HS-5 (cell line): ENCODE data around the gene SPATA46.
"Not testable (repeated sequence)": the region's sequence is repeated elsewhere in the genome, so short reads cannot be mapped to it uniquely, and the experiment has no call there.

Experiments used
- DNase-seq: peaks from one replicate; pipeline ENCODE4 v3.0.0-alpha.2; 2012; ENCODE audit warnings: low read depth

Gene SPATA46, protein sequence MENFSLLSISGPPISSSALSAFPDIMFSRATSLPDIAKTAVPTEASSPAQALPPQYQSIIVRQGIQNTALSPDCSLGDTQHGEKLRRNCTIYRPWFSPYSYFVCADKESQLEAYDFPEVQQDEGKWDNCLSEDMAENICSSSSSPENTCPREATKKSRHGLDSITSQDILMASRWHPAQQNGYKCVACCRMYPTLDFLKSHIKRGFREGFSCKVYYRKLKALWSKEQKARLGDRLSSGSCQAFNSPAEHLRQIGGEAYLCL

DNA sequence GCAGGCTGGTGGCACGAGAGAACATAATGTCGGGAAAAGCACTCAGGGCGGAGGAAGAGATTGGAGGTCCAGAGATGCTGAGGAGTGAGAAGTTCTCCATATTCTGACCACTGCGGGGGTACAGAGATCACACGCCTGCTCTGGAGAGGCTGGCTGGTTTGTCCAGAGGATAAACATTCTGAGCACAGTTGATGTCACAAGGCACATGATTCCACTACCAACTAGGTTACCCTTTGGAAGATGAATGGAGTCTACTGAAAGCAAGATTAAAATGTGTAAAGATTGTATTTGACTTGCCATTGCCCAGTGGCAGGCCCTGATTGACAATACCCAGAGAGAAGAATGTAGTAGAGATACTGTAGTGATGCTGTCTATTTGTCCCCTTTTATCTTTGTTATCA is at the start of gene SPATA46:
Gene SPATA46, minus strand, starts transcription at position 164 of the 400 bp plus-strand sequence. Its CDS starts 64 bp downstream, at position 100.
- DNase-seq, result no peak

DNA sequence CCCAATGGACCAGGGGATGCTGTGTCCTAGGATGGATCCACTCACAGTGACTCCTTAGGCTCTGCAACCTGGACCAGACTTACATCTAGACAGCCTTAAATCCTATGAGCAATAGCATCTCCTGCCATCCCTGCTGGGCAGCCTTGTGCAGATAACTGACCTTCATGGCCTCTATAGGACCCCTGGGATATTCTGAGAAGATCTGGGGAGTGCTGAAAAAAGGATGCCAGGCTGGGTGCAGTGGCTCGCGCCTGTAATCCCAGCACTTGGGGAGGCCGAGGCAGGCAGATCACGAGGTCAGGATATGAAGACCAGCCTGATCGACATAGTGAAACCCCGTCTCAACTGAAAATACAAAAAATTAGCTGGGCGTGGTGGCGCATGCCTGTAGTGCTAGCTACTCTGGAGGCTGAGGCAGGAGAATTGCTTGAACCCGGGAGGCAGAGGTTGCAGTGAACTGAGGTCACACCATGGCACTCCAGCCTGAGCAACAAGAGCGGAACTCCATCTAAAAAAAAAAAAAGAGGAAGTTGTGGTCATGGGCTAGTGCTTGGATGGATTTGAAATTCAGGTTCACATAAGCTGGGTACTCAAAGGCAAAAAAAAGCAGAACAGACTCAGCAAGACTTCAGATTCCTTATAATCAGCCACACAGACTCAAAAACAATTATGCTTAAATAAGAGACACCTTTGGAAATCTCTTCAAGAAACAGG is 46.2 kb upstream of the SPATA46 start:
- no peak for DNase-seq

DNA sequence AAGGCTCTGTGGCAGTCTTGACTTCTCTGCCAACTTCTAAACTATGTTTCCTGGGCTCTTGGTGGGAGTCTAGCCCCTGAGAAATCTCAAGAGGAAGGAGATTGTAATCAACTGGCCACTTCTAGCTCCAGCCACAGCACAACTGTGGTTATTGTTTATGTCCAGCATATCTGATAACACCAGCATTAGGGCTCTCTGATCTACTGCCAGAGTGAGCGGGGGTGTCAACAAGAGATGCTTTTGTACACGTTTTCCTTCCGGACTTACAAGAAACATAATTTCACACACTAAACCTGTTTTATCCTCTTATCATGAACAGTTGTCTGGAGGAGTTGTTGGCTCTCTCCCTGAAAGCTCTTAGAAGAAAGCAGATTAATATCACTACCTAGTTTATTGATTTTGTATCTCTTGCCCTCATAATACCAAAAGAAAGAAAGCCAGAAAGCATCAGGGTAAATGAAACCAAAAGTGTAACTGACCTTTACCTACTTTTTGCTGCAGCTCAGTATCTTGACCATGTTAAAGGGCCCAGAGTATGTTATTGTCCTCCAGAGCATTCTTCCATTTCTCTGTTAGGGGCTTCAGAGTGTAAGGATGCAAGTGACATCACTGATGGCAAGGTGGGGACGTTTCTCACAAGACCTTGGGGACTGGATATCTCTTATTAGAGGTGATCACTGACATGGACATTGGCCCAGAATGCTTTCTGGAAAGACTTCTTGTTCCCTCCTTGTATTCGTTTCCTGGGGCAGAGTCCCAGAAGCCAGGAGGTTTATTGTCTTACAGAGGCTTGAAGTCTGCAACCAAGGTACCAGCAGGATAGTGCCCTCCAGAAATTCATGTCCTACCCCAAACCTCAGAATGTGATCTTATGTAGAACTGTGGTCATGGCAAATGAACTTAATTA is 44.9 kb upstream of the SPATA46 start:
- DNase-seq, result no peak

DNA sequence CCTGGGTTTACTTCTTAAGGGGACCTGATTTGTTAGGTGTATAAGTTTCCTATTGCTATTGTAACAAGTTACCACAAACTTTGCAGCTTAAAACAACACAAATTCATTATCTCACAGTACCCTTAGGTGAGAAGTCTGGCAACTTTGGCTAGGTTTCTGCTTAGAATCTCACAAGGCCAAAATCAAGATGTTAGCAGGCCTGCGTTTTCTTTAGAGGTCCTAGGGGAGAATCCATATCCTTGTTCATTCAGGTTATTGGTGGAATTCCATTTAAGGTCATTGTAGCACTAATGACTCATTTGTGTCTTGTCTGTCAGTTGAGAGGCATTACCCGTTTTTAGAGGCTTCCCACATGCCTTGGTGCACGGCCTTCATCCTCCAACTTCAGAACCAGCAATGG is 43.5 kb upstream of the SPATA46 start:
- DNase-seq, result no peak

DNA sequence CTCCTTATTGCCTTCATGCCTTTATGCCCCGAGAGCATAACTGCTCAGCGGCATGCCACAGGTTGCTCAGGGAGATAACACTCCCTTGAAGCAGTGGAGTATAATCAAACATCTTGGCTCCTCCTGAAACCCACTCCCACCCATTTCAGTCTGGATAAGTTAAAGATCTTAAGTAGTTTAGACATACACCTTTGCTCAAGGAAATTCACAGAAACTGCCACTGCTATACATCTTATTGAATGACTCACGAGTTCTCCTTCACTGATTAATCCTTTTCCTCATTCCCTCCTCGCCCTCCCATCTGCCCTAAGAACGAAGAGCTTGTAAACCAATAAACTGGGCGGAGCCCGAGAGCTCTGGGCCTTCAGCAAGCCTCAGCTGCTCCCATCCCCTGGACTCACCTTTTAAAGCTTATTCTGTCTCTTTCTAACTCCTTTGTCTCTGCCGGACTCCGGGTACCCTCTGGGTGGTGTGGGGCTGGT is 42.8 kb upstream of the SPATA46 start:
- DNase-seq, result not testable (repeated sequence)

DNA sequence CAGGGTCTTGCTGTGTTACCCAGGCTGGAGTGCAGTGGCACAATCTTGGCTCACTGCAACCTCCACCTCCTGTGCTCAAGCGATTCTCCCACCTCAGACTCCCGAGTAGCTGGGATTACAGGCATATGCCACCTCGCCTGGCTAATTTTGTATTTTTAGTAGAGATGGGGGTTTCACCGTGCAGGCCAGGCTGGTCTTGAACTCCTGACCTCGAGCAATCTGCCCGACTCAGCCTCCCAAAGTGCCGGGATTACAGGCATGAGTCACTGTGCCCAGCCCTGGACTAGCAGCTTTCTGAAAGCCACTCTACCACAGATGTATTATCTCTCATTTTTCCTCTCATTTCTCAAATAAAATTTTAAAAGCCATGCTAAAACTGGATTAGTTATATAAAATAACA is 41.9 kb upstream of the SPATA46 start:
- DNase-seq, result not testable (repeated sequence)

DNA sequence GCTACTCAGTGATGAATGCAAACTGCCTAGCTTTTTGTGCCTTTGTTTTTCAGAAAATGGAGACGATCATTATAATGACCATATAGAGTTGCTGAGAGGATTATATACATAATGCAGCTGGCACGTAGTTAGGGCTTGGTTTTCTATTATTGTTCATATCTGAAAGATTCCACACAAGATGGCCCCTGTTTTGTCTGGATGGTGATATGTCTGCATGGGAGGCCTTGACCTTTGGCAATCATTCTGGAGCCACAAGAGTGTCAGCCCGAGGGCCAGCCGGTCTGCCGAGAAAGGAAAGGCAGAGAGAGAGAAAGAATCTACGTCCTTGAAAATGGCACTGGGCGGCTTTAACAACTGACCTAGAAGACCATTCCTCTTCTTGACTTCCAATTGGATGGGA is 41.0 kb upstream of the SPATA46 start:
- DNase-seq, result no peak

DNA sequence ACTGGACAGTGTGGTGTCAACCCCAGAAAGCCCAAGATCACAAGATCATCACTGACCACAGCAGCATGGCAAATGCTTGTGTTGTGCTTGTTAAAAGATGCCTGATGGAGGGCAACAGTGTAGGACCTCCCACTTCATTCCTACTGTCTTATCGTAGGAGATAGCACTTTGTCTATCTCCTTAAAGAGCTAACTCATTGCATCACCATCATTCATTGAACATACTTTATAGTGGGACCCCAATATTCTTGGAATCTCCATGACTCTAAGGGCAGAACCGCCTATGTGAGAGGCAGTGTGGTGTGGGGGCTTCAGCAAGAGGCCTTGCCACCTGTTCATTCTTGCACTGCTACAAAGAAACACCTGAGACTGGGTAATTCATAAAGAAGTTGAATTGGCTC is 40.3 kb upstream of the SPATA46 start:
- no peak for DNase-seq

DNA sequence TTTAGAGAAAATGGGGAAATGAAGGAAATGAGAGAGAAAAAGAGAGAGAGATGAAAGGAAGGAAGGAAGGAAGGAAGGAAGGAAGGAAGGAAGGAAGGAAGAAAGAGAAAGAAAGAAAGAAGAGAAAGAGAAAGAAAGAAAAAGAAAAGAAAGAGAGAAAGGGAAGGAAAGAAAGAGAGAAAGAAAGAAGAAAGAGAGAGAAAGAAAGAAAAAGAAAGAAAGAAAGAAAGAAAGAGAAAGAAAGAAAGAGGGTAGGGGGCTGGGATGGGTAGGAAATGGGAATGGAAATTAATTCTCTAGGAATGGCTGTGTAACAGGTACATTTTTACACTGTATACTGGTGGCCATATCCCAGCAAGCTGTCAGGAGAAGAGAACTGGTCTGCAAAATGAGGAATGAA is 39.6 kb upstream of the SPATA46 start:
- no peak for DNase-seq

DNA sequence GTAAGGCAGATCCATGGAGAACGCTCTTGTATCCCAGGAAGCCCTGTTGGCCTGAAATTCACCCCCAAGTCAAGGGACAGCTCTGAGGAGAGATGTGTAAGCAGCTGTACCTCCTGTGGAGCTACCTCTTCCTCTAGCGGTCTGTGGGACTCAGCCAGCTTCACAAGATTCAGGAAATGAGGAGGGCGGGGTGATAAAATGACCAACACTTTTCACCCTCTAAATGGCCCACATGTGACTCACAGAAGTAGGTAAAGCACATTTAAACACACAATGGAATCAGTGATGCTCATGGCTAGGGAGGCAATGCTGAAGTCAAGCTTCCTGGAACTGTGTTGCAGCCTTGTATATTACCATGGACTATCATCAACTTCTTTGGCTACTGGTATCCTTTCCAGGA is 35.3 kb upstream of the SPATA46 start, which contains the start of gene SH2D1B:
Gene SH2D1B, minus strand, starts transcription at position 135 of the 400 bp plus-strand sequence. Its CDS starts 120 bp downstream, at position 15.
- no peak for DNase-seq

DNA sequence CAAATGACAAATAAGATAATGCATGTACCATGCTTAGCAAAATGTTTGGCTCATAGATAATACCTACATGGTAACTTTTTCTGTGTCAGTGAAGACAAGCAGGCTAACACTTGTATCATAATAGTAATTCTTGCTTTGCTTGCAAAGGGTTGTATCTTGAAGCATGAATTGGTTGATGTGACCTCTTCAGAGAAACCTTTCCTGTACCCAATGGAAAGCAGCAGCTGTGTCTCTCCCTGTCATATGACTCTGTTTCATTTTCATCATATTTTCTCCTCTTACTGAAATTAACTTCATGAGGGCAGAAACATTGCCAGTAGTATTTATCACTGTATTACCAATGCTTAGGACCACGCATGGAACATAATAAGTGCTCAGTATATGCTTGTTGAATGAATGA is 30.9 kb upstream of the SPATA46 start:
- DNase-seq, result no peak

DNA sequence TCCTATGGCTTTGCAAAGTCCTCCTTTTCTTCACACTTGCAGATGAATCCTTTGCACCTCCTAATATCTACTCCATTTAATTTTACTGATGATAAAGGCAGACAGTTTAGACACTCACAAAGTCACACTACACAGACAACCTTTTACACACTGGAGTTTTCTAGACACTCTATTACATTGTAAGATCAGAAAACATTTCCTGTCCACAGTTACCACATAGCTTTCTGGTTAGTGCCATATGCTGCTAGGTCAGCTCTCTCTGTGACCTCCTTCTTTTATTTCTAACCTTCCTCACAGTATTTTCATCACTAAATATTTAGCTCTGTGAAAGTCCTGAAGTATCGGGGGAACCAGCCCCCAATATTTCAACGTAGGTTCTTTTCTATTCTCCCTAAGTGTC is 30.2 kb upstream of the SPATA46 start:
- no peak for DNase-seq

DNA sequence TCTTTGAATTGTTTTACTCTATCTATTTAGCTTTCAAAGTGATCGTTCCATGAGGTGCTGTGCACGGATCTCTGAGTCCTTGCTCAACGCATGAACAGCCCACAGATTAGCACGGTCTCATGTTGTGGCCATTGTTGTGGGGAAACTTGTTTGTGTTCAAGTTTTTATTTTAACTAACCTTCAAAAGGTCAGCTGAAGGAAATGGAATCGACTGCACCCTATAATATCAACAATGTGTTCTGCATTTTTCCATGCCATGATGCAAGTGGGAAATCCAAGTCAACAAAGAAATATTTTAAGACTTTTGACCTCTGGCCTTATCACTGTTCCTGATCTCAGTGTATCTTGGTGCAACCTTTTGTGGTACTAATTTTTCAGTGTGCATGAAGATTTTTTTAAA is 29.1 kb upstream of the SPATA46 start:
- no peak for DNase-seq

DNA sequence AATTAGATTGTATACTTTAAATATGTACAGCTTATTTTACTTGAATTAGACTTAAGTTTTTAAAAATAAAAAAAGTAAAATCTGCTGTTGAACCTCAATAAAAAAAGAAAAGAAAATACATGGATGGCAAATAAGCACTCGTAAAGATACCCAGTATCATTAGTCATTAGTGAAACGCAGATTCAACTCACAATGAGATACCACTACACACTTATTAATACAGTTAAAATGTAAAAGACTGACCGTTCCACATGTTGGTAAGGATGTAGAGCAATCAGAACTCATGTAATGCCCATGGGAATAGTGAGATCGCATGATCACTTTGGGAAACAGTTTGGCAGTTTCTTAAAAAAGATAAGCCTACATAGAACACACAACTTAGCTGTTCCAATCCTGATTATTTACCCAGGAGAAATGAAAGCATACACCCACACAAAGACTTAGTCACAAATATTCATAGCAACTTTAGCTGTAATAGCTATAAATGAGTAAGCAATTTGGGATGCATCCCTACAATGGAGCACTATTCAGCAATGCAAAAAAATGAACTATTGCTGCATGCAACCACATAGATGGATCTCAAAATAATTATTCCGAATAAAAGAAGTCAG is 28.0 kb upstream of the SPATA46 start:
- DNase-seq, result peak; percentile 35

DNA sequence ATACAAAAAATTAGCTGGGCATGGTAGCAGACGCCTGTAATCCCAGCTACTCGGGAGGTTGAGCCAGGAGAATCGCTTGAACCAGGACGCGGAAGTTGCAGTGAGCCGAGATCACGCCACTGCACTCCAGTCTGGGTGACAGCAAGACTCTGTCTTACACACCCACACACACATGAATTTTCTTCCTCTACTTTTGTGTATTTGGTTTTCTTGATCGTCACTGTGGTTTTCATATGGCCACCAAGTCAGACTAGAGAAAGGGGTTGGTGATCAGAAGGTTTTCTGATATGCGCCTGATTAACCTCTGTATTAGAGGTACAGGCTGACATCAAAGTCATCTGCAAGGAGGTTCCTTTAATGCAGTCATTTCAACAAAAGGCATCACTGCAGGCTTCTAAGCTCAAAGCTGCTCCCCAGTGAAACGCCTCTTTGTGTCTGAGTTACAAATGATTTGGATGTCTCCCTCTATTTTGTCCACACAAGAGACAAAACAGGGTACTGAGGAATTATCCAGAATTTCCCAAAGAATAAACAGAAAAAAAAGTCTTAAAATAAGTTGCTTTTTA is 24.2 kb upstream of the SPATA46 start:
- DNase-seq, result no peak

DNA sequence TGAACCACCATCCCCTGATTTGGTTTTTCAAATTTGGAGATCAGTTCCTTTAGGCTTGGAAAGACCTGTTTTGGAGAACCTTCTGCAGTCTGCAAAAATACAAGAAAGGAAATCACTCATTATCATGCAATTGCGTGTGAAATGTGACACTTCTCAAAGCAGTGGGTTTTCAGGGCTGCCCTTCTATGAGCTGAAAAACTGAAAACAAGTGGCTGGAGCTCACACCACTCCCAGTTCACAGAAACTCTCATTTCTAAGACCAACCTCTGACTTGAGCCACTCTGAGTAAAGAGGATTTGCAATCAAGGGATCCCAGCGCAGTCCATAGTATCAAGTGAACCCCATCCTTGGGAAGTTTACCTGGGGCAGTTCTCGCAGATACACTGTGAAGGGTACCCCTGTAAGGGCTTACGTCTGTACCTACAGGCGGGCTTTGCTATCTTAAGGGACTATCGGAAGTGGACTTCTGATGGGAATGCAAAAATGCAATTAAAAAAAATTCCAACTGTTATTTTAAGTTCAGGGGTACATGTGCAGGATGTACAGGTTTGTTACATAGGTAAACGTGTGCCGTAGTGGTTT is 22.4 kb upstream of the SPATA46 start:
- DNase-seq, result no peak

DNA sequence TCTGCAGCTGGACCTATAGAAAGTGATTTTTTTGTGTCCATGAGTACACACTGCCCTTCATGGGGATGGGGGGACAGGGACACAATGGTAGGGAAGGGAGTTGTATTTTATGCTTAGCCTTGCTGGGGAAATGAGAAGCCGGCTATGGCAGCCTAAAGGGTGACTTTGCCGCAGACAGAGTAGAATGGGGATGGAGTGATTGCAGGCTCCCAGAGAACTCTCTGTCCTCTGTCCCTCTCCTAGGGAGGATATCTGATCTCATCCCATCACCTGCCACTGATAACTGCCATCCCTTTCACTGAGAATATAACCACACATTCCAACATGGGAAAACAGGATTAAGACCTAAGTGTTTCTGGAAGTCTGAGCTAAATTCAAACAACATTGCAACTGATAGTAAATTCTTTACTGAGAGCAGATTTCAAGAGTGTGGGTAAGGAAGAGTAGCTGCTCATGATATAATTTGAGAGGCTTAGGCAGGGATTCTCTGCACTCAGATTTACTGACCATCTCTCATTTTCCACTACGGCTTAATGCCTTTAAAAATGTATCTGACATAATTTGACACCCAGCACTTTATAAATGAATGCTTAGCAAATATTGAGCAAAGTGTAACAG is 21.4 kb upstream of the SPATA46 start:
- no peak for DNase-seq

DNA sequence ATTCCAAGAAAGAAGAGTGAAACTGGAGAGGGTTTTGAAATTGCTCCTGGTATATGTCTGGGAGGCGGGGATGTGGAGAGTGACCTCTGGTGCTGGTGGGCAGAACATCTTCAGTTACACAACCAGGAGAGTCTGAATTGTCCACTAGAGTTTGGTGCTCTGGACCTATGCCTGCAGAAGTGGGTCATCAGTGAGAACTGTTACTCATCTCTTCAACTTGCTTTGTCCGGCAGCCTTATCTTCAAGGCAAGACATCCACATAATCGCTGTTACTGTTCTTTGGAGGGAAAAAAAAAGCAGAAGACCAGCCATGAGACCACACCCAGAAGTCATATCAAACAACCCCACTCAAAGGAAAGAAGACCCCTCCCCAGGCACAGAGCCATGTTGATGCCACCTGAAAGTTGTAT is 20.4 kb upstream of the SPATA46 start:
- DNase-seq, result no peak

DNA sequence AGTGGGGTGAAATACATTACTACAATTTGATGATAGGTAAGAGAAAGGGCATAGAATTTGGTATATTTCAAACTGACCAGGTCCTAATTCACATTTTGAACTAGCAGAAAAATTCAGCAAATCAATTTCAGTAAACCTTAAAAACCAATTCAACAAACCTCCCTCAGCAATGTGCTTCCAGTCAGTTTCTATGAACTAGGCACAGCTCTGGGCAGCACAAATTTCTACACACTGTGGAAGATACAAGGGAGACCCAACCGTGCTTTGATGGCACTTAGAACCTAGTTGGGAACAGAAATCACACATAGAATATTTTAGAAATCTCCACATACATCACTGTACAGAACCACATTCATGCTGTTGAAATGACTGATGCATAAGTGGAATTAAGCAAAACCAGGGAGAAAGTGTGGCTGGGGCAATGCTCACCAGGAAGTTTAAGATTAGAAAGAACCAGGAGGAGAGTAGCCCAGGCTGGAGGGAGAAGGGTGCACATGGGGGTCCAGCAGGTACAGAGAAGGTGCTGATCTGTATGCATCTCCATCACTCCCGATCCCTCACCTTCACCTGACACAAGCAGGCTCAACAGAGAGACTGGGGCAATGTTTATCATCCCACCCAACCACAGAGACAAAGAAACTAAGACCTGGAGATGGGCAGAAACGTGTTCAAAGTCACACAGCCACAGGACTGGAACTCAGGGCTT is 19.7 kb upstream of the SPATA46 start:
- DNase-seq, result no peak
